Panc1 (cell line): ENCODE measurements around the gene IRF3.

Experiments used
- POLR2AphosphoS5 ChIP-seq: IDR thresholded peaks from 2 replicates; pipeline ENCODE4 v1.6.1; 2012; ENCODE audit warnings: mild to moderate bottlenecking, low read depth, low read length, moderate library complexity
- SIN3A ChIP-seq: IDR thresholded peaks from 2 replicates; pipeline ENCODE4 v1.6.1; 2012; ENCODE audit warnings: low read depth, mild to moderate bottlenecking, low read length, moderate library complexity, borderline replicate concordance; ENCODE audit not compliant: insufficient read depth
- TCF7L2 ChIP-seq: IDR thresholded peaks from 2 replicates; pipeline ENCODE4 v1.6.1; 2011; ENCODE audit warnings: mild to moderate bottlenecking, low read depth, low read length, inconsistent platforms
- TF ChIP-seq, protein P1 (sequence below): fragments of 450-650 bp; IDR thresholded peaks from 2 replicates; pipeline ENCODE4 v1.5.1; 2017; ENCODE audit warnings: mild to moderate bottlenecking
- TF ChIP-seq, protein P2 (sequence below), 2 experiments: IDR thresholded peaks; 2 replicates each; pipeline ENCODE4 v1.6.1; 2011 to 2012; ENCODE audit warnings: low read depth in 2 of 2, control low read depth in 1 of 2, low read length in 1 of 2, mild to moderate bottlenecking in 1 of 2, moderate library complexity in 1 of 2; ENCODE audit not compliant: insufficient read depth in 1 of 2

DNA sequence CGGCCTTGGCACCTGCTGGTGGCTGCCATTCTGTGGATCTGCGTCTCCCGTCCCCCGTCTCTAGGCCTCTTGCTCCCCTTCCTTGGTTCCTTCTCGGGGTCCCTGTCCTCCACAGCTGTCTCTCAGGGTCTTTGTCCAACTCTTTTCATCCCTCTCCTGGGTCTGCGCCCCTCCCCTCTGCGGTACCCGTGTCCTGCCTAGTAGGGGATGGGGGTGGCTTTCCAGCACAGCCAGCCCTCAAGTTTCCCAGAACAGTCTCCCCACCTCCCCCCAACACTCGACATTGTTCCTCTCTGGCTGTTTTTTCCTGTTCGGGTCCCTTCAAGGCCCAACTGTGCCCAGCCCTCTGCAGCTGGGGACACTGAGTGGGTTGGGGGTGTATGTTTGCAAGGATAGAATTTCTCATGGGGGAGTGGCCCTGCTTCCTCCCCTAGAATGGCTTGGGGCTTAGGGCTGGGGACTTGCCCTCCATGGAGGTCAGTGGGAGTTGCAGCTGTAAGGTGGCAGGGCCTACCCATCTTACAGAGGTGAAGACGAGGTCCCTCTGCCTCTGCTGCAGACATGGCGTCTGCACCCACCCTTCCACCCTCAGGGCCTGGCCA lies 23.0 kb upstream of the IRF3 start:
- TF ChIP-seq, protein P1, sequence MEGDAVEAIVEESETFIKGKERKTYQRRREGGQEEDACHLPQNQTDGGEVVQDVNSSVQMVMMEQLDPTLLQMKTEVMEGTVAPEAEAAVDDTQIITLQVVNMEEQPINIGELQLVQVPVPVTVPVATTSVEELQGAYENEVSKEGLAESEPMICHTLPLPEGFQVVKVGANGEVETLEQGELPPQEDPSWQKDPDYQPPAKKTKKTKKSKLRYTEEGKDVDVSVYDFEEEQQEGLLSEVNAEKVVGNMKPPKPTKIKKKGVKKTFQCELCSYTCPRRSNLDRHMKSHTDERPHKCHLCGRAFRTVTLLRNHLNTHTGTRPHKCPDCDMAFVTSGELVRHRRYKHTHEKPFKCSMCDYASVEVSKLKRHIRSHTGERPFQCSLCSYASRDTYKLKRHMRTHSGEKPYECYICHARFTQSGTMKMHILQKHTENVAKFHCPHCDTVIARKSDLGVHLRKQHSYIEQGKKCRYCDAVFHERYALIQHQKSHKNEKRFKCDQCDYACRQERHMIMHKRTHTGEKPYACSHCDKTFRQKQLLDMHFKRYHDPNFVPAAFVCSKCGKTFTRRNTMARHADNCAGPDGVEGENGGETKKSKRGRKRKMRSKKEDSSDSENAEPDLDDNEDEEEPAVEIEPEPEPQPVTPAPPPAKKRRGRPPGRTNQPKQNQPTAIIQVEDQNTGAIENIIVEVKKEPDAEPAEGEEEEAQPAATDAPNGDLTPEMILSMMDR = no peak
- TF ChIP-seq, protein P2, sequence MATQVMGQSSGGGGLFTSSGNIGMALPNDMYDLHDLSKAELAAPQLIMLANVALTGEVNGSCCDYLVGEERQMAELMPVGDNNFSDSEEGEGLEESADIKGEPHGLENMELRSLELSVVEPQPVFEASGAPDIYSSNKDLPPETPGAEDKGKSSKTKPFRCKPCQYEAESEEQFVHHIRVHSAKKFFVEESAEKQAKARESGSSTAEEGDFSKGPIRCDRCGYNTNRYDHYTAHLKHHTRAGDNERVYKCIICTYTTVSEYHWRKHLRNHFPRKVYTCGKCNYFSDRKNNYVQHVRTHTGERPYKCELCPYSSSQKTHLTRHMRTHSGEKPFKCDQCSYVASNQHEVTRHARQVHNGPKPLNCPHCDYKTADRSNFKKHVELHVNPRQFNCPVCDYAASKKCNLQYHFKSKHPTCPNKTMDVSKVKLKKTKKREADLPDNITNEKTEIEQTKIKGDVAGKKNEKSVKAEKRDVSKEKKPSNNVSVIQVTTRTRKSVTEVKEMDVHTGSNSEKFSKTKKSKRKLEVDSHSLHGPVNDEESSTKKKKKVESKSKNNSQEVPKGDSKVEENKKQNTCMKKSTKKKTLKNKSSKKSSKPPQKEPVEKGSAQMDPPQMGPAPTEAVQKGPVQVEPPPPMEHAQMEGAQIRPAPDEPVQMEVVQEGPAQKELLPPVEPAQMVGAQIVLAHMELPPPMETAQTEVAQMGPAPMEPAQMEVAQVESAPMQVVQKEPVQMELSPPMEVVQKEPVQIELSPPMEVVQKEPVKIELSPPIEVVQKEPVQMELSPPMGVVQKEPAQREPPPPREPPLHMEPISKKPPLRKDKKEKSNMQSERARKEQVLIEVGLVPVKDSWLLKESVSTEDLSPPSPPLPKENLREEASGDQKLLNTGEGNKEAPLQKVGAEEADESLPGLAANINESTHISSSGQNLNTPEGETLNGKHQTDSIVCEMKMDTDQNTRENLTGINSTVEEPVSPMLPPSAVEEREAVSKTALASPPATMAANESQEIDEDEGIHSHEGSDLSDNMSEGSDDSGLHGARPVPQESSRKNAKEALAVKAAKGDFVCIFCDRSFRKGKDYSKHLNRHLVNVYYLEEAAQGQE (IDR thresholded peaks at IDR 0.05; ENCODE audit: insufficient read depth in 1 of 2, low read depth in 2 of 2, low read length in 1 of 2) = no peak
- 0 out of 2 replicates have a peak, but pooled peaks have one; percentile 6 for TF ChIP-seq POLR2AphosphoS5
- no peak for TF ChIP-seq SIN3A
- TF ChIP-seq TCF7L2 = no peak
